HepG2 (cell line): Measurements from ENCODE around the gene KLRD1. TPM values are rescaled to one million over a fixed set of nuclear protein-coding genes. Genes with fewer than 3 reads are reported as not detected.

Experiments
- ATAC-seq: fragments of 200-7000 bp; cut with Tn5 transposase; 3 replicates; pipeline ENCODE4 v1.9.1; 2020; ENCODE audit warnings: mild to moderate bottlenecking, moderate library complexity
- BruUV-seq: library from RNA; stranded (reverse); fragments of 400-500 nt; replicated peaks from 2 replicates; lab custom pipeline; 2021; lab: Mats Ljungman, UMichigan
- CTCF ChIA-PET: fragments of 300-600 bp; formaldehyde crosslinking; extraction: SDS; loops from one replicate; lab custom pipeline; 2021; ENCODE audit warnings: low total read pairs, inconsistent platforms, low intra/inter-chr PET ratio; lab: Yijun Ruan, JAX
- POLR2A ChIA-PET: fragments of 350-600 bp; sonication (Branson Sonifier 250); formaldehyde crosslinking; loops from one replicate; lab custom pipeline; 2020; ENCODE audit warnings: antibody characterized with exemption, inconsistent platforms; lab: Yijun Ruan, JAX
- DNase-seq: peaks from one replicate; pipeline ENCODE4 v3.0.0-alpha.2; 2015; ENCODE audit warnings: low spot score
- FAIRE-seq: peaks from 3 replicates; lab custom pipeline; 2011; peaks lifted over from hg19 to GRCh38; lab: Jason Lieb, UNC
- H2AFZ ChIP-seq: one replicate; pipeline ENCODE4 v1.6.1; 2011; ENCODE audit warnings: low read length, inconsistent platforms
- H3K27ac ChIP-seq: fragments of 300-600 bp; 3 replicates; pipeline ENCODE4 v1.8.0; 2011; ENCODE audit warnings: mixed run types, mild to moderate bottlenecking, mixed read lengths, low read length, inconsistent platforms; ENCODE audit not compliant: insufficient read depth; ENCODE audit errors: extremely low read length
- H3K27me3 ChIP-seq, 2 experiments: fragments of 200-600 bp in 1 of 2; 2 replicates in 1 of 2; 3 replicates in 1 of 2; pipeline versions ENCODE4 v1.6.0 to v1.8.0; 2011; ENCODE audit warnings: low read length in 2 of 2, mild to moderate bottlenecking in 2 of 2, moderate library complexity in 2 of 2, inconsistent platforms in 1 of 2; ENCODE audit not compliant: insufficient read depth in 2 of 2, control insufficient read depth in 1 of 2
- H3K36me3 ChIP-seq, 2 experiments: fragments of 200-600 bp in 1 of 2; replicated peaks in 1 of 2; 2 replicates in 1 of 2; 3 replicates in 1 of 2; pipeline versions ENCODE4 v1.5.1 to v1.8.0; 2011; ENCODE audit warnings: low read length in 2 of 2, inconsistent platforms in 1 of 2; ENCODE audit not compliant: insufficient read depth in 2 of 2, control insufficient read depth in 1 of 2
- H3K4me1 ChIP-seq: 2 replicates; pipeline ENCODE4 v1.5.1; 2012; ENCODE audit warnings: low read length, inconsistent platforms; ENCODE audit not compliant: insufficient read depth
- H3K4me2 ChIP-seq: 2 replicates; pipeline ENCODE4 v1.6.0; 2011; ENCODE audit warnings: low read depth, low read length, inconsistent platforms
- H3K4me3 ChIP-seq, 3 experiments: fragments of 200-600 bp in 1 of 3; sonication (generic), shearing (Covaris generic) in 1 of 3; replicated peaks in 1 of 3; 2 replicates each; pipeline ENCODE4 v1.5.1; 2011 to 2016; ENCODE audit warnings: low read length in 3 of 3, inconsistent platforms in 2 of 3, low read depth in 2 of 3, mild to moderate bottlenecking in 2 of 3, control low read depth in 1 of 3, mixed read lengths in 1 of 3; ENCODE audit not compliant: insufficient read depth in 1 of 3
- H3K79me2 ChIP-seq: one replicate; pipeline ENCODE4 v1.6.1; 2011; ENCODE audit warnings: low read length, inconsistent platforms; ENCODE audit not compliant: insufficient read depth
- H3K9ac ChIP-seq: 2 replicates; pipeline ENCODE4 v1.6.0; 2011; ENCODE audit warnings: mild to moderate bottlenecking, low read depth, low read length, inconsistent platforms; ENCODE audit not compliant: insufficient read depth
- H3K9me3 ChIP-seq: 2 replicates; pipeline ENCODE4 v1.5.1; 2012; ENCODE audit warnings: mild to moderate bottlenecking, low read length
- H4K20me1 ChIP-seq: 2 replicates; pipeline ENCODE4 v1.6.0; 2011; ENCODE audit warnings: inconsistent platforms, mild to moderate bottlenecking, low read length, moderate library complexity; ENCODE audit not compliant: insufficient read depth
- FOXK2 ChIP-seq: fragments of 450-650 bp; IDR thresholded peaks from 2 replicates; pipeline ENCODE4 v1.6.1; 2016
- RBM22 ChIP-seq: fragments of 200-400 bp; formaldehyde crosslinking; optimal IDR thresholded peaks from 2 replicates; pipeline ENCODE3; 2017; ENCODE audit warnings: mild to moderate bottlenecking, low read length, moderate library complexity
- SYNCRIP ChIP-seq: fragments of 200-400 bp; formaldehyde crosslinking; IDR thresholded peaks from 2 replicates; pipeline ENCODE4 v1.6.1; 2018; ENCODE audit warnings: mild to moderate bottlenecking, low read depth, low read length; ENCODE audit not compliant: insufficient read depth
- ZFP36 ChIP-seq: fragments of 150-350 bp; IDR thresholded peaks from 2 replicates; pipeline ENCODE4 v1.6.1; 2018; ENCODE audit warnings: borderline replicate concordance, low read length, low read depth; ENCODE audit not compliant: partially characterized antibody
- ZNF569 ChIP-seq: sonication (generic); formaldehyde crosslinking; IDR thresholded peaks from 2 replicates; pipeline ENCODE4 v1.5.0; 2020; ENCODE audit warnings: mild to moderate bottlenecking, missing genetic modification reagents, moderate library complexity, borderline replicate concordance
- ZNF7 ChIP-seq: IDR thresholded peaks from 2 replicates; pipeline ENCODE4 v1.6.1; 2016; ENCODE audit warnings: missing biosample characterization, missing genetic modification reagents
- WGBS: methylation state at CpG from one replicate; pipeline ENCODE4 v1.1.6; 2017; ENCODE audit warnings: low lambda C conversion rate; 5-methylcytosine and 5-hydroxymethylcytosine counted together
- in situ Hi-C: cut with HindIII; loops from 2 replicates; pipeline ENCODE4 v1.10.0; 2017; ENCODE audit warnings: low pct_unique_long_range_greater_than_20kb; ENCODE audit not compliant: extremely low pct_ligation_motif_present
- intact Hi-C: fragments of 100-400 bp; cut with micrococcal nuclease; formaldehyde crosslinking; loops from one replicate; pipeline ENCODE4 v1.10.0; 2022; ENCODE audit not compliant: unreplicated experiment
- polyA plus RNA-seq, 8 experiments: library from polyadenylated mRNA; depleted of rRNA in 3 of 8; stranded (reverse) in 7 of 8; unstranded in 1 of 8; fragments of >200 nt; fragmentation: Illumina TruSeq in 4 of 8; extraction: Trizol in 4 of 8; gene quantifications; 2 replicates each; pipeline versions ENCODE4 v1.2.1 to v1.2.3, GENCODE V29; 2011 to 2016; ENCODE audit warnings: low read depth in 4 of 8, missing spikeins in 1 of 8, mixed read lengths in 1 of 8; ENCODE audit not compliant: insufficient read depth in 1 of 8
- total RNA-seq, 5 experiments: library from RNA; depleted of rRNA; stranded (reverse); fragments of >200 nt; fragmentation: Illumina TruSeq; extraction: Trizol; gene quantifications; 2 replicates each; pipeline ENCODE4 v1.2.3, GENCODE V29; 2016; ENCODE audit warnings: low read depth in 1 of 5
- TF ChIP-seq, protein P1 (sequence below): sonication (generic); formaldehyde crosslinking; IDR thresholded peaks from 2 replicates; pipeline ENCODE4 v1.8.0; 2022; ENCODE audit warnings: mild to moderate bottlenecking, missing genetic modification reagents, borderline replicate concordance
- TF ChIP-seq, protein P2 (sequence below): sonication (generic); formaldehyde crosslinking; IDR thresholded peaks from 2 replicates; pipeline ENCODE4 v1.8.1; 2022; ENCODE audit warnings: mild to moderate bottlenecking, missing genetic modification reagents

The KLRD1 gene
- total and polyA plus RNA-seq, 2 of the 13 experiments (the other 11 are each of a cell fraction or from before 2014, with no cell fraction given) = 0.01 TPM; not detected in 1

- TF ChIP-seq, protein P1, sequence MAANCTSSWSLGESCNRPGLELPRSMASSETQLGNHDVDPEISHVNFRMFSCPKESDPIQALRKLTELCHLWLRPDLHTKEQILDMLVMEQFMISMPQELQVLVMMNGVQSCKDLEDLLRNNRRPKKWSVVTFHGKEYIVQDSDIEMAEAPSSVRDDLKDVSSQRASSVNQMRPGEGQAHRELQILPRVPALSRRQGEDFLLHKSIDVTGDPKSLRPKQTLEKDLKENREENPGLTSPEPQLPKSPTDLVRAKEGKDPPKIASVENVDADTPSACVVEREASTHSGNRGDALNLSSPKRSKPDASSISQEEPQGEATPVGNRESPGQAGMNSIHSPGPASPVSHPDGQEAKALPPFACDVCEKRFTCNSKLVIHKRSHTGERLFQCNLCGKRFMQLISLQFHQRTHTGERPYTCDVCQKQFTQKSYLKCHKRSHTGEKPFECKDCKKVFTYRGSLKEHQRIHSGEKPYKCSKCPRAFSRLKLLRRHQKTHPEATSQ = no peak
- TF ChIP-seq, protein P2, sequence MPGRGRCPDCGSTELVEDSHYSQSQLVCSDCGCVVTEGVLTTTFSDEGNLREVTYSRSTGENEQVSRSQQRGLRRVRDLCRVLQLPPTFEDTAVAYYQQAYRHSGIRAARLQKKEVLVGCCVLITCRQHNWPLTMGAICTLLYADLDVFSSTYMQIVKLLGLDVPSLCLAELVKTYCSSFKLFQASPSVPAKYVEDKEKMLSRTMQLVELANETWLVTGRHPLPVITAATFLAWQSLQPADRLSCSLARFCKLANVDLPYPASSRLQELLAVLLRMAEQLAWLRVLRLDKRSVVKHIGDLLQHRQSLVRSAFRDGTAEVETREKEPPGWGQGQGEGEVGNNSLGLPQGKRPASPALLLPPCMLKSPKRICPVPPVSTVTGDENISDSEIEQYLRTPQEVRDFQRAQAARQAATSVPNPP (CRISPR knock-in tag) = no peak
- TF ChIP-seq ZFP36 = no peak
- TF ChIP-seq ZNF569 (CRISPR knock-in tag) = no peak
- TF ChIP-seq RBM22 = no peak
- TF ChIP-seq ZNF7 (CRISPR knock-in tag) = no peak
- TF ChIP-seq, all 625 proteins: peak for 0
These were observed 21.8 kb upstream of the KLRD1 start (continued) for GRCh38 chr12:10285919-10286318.

GRCh38 chr12:10289005-10289754, 18.5 kb upstream of the KLRD1 start:
- 54% methylated on average over 6 of the region's 6 CpGs for WGBS
- POLR2A ChIA-PET = no interaction called here
- Histone ChIP-seq H3K9me3 (no peaks in the 10 kb centered on the region), H3K27me3 (no peaks in the 10 kb centered on the region), H2AFZ (no peak overlapping the region), H3K79me2 (no peaks in the 10 kb centered on the region), H4K20me1 (no peaks in the 10 kb centered on the region), H3K4me2 (no peak overlapping the region), H3K9ac (no peak overlapping the region), H3K36me3 (no peaks in the 10 kb centered on the region), H3K4me3 (no peak overlapping the region), H3K4me1 (no peaks in the 10 kb centered on the region), H3K27ac (no peak overlapping the region)
- ATAC-seq (no peak), FAIRE-seq (no peak), DNase-seq (no peak)
- TF ChIP-seq SYNCRIP (no peak), FOXK2 (no peak)
- CTCF ChIA-PET = no interaction called here
- in situ Hi-C loops (no loop called here), intact Hi-C loops (no loop called here)
- no TSS peak for BruUV-seq
